ENCODE data around the gene LHX5.

The LHX5 gene

GRCh38 chr12:113472191-113473121 is 785 bp upstream of the LHX5 start:
- Histone ChIP-seq H2BK5ac (ENCODE audit: low read depth, low read length, poor library complexity, severe bottlenecking) (no peak overlapping the region), H3K79me1 (replicated peaks; ENCODE audit: low read length, poor library complexity, severe bottlenecking) (no peaks in the 10 kb centered on the region), H2BK120ac (ENCODE audit: low read depth, low read length) (no peak overlapping the region), H2AK5ac (ENCODE audit: low read length, severe bottlenecking) (no peak overlapping the region), H3K27me3 (ENCODE audit: control insufficient read depth in 1 of 2, insufficient read depth in 1 of 2, low read length in 2 of 2) (peaks cover 92 to 98% of the 10 kb centered on the region in 2 experiments), H3K36me3 (ENCODE audit: control insufficient read depth in 1 of 2, insufficient read depth in 2 of 2, low read depth in 1 of 2, low read length in 2 of 2) (no peaks in the 10 kb centered on the region), H3K4me3 (ENCODE audit: insufficient read depth in 1 of 2, low read depth in 1 of 2, low read length in 2 of 2) (no peak overlapping the region), H3K14ac (ENCODE audit: low read length in 2 of 2) (no peak overlapping the region), H2BK15ac (ENCODE audit: low read depth, poor library complexity, severe bottlenecking) (no peak overlapping the region), H3K18ac (ENCODE audit: low read depth in 1 of 2, low read length in 2 of 2) (no peak overlapping the region), H3K23ac (ENCODE audit: low read length in 2 of 2) (no peak overlapping the region), H4K8ac (ENCODE audit: low read length) (no peak overlapping the region), H3K4me2 (ENCODE audit: low read length, poor library complexity, severe bottlenecking) (no peak overlapping the region), H3K4ac (ENCODE audit: low read depth in 1 of 2, low read length in 2 of 2) (no peak overlapping the region), H2AFZ (ENCODE audit: low read depth, low read length) (no peak overlapping the region), H3K9ac (ENCODE audit: low read length) (no peak overlapping the region), H3K4me1 (ENCODE audit: control insufficient read depth, insufficient read depth, low read depth, low read length) (peaks cover 17% of the 10 kb centered on the region), H3K9me3 (ENCODE audit: control insufficient read depth, low read length) (peaks cover 7% of the 10 kb centered on the region), H3K27ac (ENCODE audit: low read length, poor library complexity, severe bottlenecking) (no peak overlapping the region), H4K91ac (ENCODE audit: low read length) (no peak overlapping the region), H2BK12ac (ENCODE audit: low read length in 2 of 2) (no peak overlapping the region)
- DNase-seq, result no peak
- WGBS, result 2% methylated on average over 49 of the region's 51 CpGs

GRCh38 chr12:113470871-113471618 is 626 bp downstream of the LHX5 start:
- WGBS, result 2% methylated on average over 32 of the region's 53 CpGs
- no peak overlapping the region for H3K4me3 ChIP-seq (ENCODE audit: insufficient read depth in 1 of 2, low read depth in 1 of 2, low read length in 2 of 2)
- H3K27me3 ChIP-seq (ENCODE audit: control insufficient read depth in 1 of 2, insufficient read depth in 1 of 2, low read length in 2 of 2), result peaks cover 99 to 100% of the 10 kb centered on the region in 2 experiments
- no peak overlapping the region for H3K27ac ChIP-seq (ENCODE audit: low read length, poor library complexity, severe bottlenecking)
- no peak overlapping the region for H2BK5ac ChIP-seq (ENCODE audit: low read depth, low read length, poor library complexity, severe bottlenecking)
- no peak overlapping the region for H4K91ac ChIP-seq (ENCODE audit: low read length)
- no peak overlapping the region for H2BK120ac ChIP-seq (ENCODE audit: low read depth, low read length)
- H2AFZ ChIP-seq (ENCODE audit: low read depth, low read length), result no peak overlapping the region
- no peak overlapping the region for H3K4ac ChIP-seq (ENCODE audit: low read depth in 1 of 2, low read length in 2 of 2)
- H3K4me2 ChIP-seq (ENCODE audit: low read length, poor library complexity, severe bottlenecking), result no peak overlapping the region
- H3K9ac ChIP-seq (ENCODE audit: low read length), result no peak overlapping the region
- H2BK15ac ChIP-seq (ENCODE audit: low read depth, poor library complexity, severe bottlenecking), result no peak overlapping the region
- H2AK5ac ChIP-seq (ENCODE audit: low read length, severe bottlenecking), result no peak overlapping the region
- peaks cover 7% of the 10 kb centered on the region for H3K9me3 ChIP-seq (ENCODE audit: control insufficient read depth, low read length)
- H2BK12ac ChIP-seq (ENCODE audit: low read length in 2 of 2), result no peak overlapping the region
- H3K4me1 ChIP-seq (ENCODE audit: control insufficient read depth, insufficient read depth, low read depth, low read length), result peaks cover 23% of the 10 kb centered on the region
- H3K23ac ChIP-seq (ENCODE audit: low read length in 2 of 2), result no peak overlapping the region
- H3K14ac ChIP-seq (ENCODE audit: low read length in 2 of 2), result no peak overlapping the region
- no peak overlapping the region for H4K8ac ChIP-seq (ENCODE audit: low read length)
- no peak overlapping the region for H3K18ac ChIP-seq (ENCODE audit: low read depth in 1 of 2, low read length in 2 of 2)
- H3K79me1 ChIP-seq (replicated peaks; ENCODE audit: low read length, poor library complexity, severe bottlenecking), result no peaks in the 10 kb centered on the region
- no peaks in the 10 kb centered on the region for H3K36me3 ChIP-seq (ENCODE audit: control insufficient read depth in 1 of 2, insufficient read depth in 2 of 2, low read depth in 1 of 2, low read length in 2 of 2)
- DNase-seq, result no peak

GRCh38 chr12:113469949-113470743 is 1.5 kb downstream of the LHX5 start:
- Histone ChIP-seq H4K91ac (ENCODE audit: low read length) (no peak overlapping the region), H4K8ac (ENCODE audit: low read length) (no peak overlapping the region), H3K79me1 (replicated peaks; ENCODE audit: low read length, poor library complexity, severe bottlenecking) (no peaks in the 10 kb centered on the region), H3K14ac (ENCODE audit: low read length in 2 of 2) (no peak overlapping the region), H3K4me3 (ENCODE audit: insufficient read depth in 1 of 2, low read depth in 1 of 2, low read length in 2 of 2) (no peak overlapping the region), H3K36me3 (ENCODE audit: control insufficient read depth in 1 of 2, insufficient read depth in 2 of 2, low read depth in 1 of 2, low read length in 2 of 2) (no peaks in the 10 kb centered on the region), H2AK5ac (ENCODE audit: low read length, severe bottlenecking) (no peak overlapping the region), H3K9ac (ENCODE audit: low read length) (no peak overlapping the region), H3K27ac (ENCODE audit: low read length, poor library complexity, severe bottlenecking) (no peak overlapping the region), H3K18ac (ENCODE audit: low read depth in 1 of 2, low read length in 2 of 2) (no peak overlapping the region), H2BK5ac (ENCODE audit: low read depth, low read length, poor library complexity, severe bottlenecking) (no peak overlapping the region), H3K23ac (ENCODE audit: low read length in 2 of 2) (no peak overlapping the region), H3K9me3 (ENCODE audit: control insufficient read depth, low read length) (peaks cover 7% of the 10 kb centered on the region), H2BK15ac (ENCODE audit: low read depth, poor library complexity, severe bottlenecking) (no peak overlapping the region), H3K4ac (ENCODE audit: low read depth in 1 of 2, low read length in 2 of 2) (no peak overlapping the region), H3K27me3 (ENCODE audit: control insufficient read depth in 1 of 2, insufficient read depth in 1 of 2, low read length in 2 of 2) (peaks cover 98 to 99% of the 10 kb centered on the region in 2 experiments), H2BK12ac (ENCODE audit: low read length in 2 of 2) (no peak overlapping the region), H2BK120ac (ENCODE audit: low read depth, low read length) (no peak overlapping the region), H3K4me1 (ENCODE audit: control insufficient read depth, insufficient read depth, low read depth, low read length) (peaks cover 28% of the 10 kb centered on the region), H3K4me2 (ENCODE audit: low read length, poor library complexity, severe bottlenecking) (no peak overlapping the region), H2AFZ (ENCODE audit: low read depth, low read length) (no peak overlapping the region)
- no peak for DNase-seq
- WGBS, result 6% methylated on average over 15 of the region's 19 CpGs

Data from mesenchymal stem cell (in vitro differentiated cells and primary cell).